Measurements from ENCODE around the gene TMEM244.

TMEM244 gene

GRCh38 chr6:129801909-129802308 is 59.2 kb downstream of the TMEM244 start:
- no peak for TF ChIP-seq GATA2 (IDR thresholded peaks at IDR 0.05; ENCODE audit: low read depth, low read length)
- TF ChIP-seq GATA3 (IDR thresholded peaks at IDR 0.05; ENCODE audit: low read depth, low read length), result no peak

- no peak for TF ChIP-seq GATA3 (IDR thresholded peaks at IDR 0.05; ENCODE audit: low read depth, low read length)
- no peak for TF ChIP-seq GATA2 (IDR thresholded peaks at IDR 0.05; ENCODE audit: low read depth, low read length)
Measured at GRCh38 chr6:129795261-129795660, 65.9 kb downstream of the TMEM244 start.

GRCh38 chr6:129793447-129793846 is 67.7 kb downstream of the TMEM244 start:
- no peak for TF ChIP-seq GATA3 (IDR thresholded peaks at IDR 0.05; ENCODE audit: low read depth, low read length)
- no peak for TF ChIP-seq GATA2 (IDR thresholded peaks at IDR 0.05; ENCODE audit: low read depth, low read length)

- TF ChIP-seq GATA3 (IDR thresholded peaks at IDR 0.05; ENCODE audit: low read depth, low read length), result no peak
- TF ChIP-seq GATA2 (IDR thresholded peaks at IDR 0.05; ENCODE audit: low read depth, low read length), result no peak
Measured at GRCh38 chr6:129792049-129792448, 69.1 kb downstream of the TMEM244 start.

GRCh38 chr6:129790785-129791184 is 70.3 kb downstream of the TMEM244 start:
- TF ChIP-seq GATA3 (IDR thresholded peaks at IDR 0.05; ENCODE audit: low read depth, low read length) (no peak), GATA2 (IDR thresholded peaks at IDR 0.05; ENCODE audit: low read depth, low read length) (no peak)

- TF ChIP-seq GATA3 (IDR thresholded peaks at IDR 0.05; ENCODE audit: low read depth, low read length) (no peak), GATA2 (IDR thresholded peaks at IDR 0.05; ENCODE audit: low read depth, low read length) (no peak)
Measured at GRCh38 chr6:129789974-129790373, 71.1 kb downstream of the TMEM244 start.

GRCh38 chr6:129787816-129788215 is 73.3 kb downstream of the TMEM244 start:
- no peak for TF ChIP-seq GATA3 (IDR thresholded peaks at IDR 0.05; ENCODE audit: low read depth, low read length)
- TF ChIP-seq GATA2 (IDR thresholded peaks at IDR 0.05; ENCODE audit: low read depth, low read length), result no peak

- TF ChIP-seq GATA3 (IDR thresholded peaks at IDR 0.05; ENCODE audit: low read depth, low read length) (no peak), GATA2 (IDR thresholded peaks at IDR 0.05; ENCODE audit: low read depth, low read length) (no peak)
Measured at GRCh38 chr6:129786548-129786947, 74.6 kb downstream of the TMEM244 start.

- no peak for TF ChIP-seq GATA2 (IDR thresholded peaks at IDR 0.05; ENCODE audit: low read depth, low read length)
Measured at GRCh38 chr6:129785756-129786135, 75.4 kb downstream of the TMEM244 start.

GRCh38 chr6:129785047-129785755 is 75.9 kb downstream of the TMEM244 start:
- TF ChIP-seq GATA3 (IDR thresholded peaks at IDR 0.05; ENCODE audit: low read depth, low read length), result no peak
- no peak for TF ChIP-seq GATA2 (IDR thresholded peaks at IDR 0.05; ENCODE audit: low read depth, low read length)
